Neural progenitor cell (in vitro differentiated cells): ENCODE results near the gene HIGD1B. TPM values are rescaled to one million over a fixed set of nuclear protein-coding genes. Genes with fewer than 3 reads are reported as not detected.

Source experiments
- DNase-seq: peaks from one replicate; pipeline ENCODE4 v3.0.0-alpha.2; 2016; ENCODE audit warnings: low spot score
- H2AFZ ChIP-seq: fragments of 200-600 bp; sonication (generic); replicated peaks from 2 replicates; pipeline ENCODE4 v1.6.1; 2016; ENCODE audit warnings: antibody characterized with exemption
- H3F3A ChIP-seq: fragments of 200-600 bp; sonication (generic); 2 replicates; pipeline ENCODE4 v1.6.1; 2016; ENCODE audit warnings: antibody characterized with exemption, low read depth
- H3K27ac ChIP-seq: fragments of 200-600 bp; sonication (generic); 2 replicates; pipeline ENCODE4 v1.5.1; 2016; ENCODE audit warnings: mild to moderate bottlenecking
- H3K27me3 ChIP-seq: fragments of 200-600 bp; sonication (generic); 2 replicates; pipeline ENCODE4 v1.6.1; 2016; ENCODE audit warnings: mild to moderate bottlenecking, moderate library complexity
- H3K36me3 ChIP-seq: fragments of 200-600 bp; sonication (generic); 2 replicates; pipeline ENCODE4 v1.5.1; 2016
- H3K4me1 ChIP-seq: fragments of 200-600 bp; sonication (generic); 2 replicates; pipeline ENCODE4 v1.6.1; 2016; ENCODE audit warnings: mixed run types
- H3K4me2 ChIP-seq: fragments of 200-600 bp; sonication (generic); 2 replicates; pipeline ENCODE4 v1.6.1; 2016
- H3K4me3 ChIP-seq: fragments of 200-600 bp; sonication (generic); 2 replicates; pipeline ENCODE4 v1.5.1; 2016
- H3K79me2 ChIP-seq: fragments of 200-600 bp; sonication (generic); 2 replicates; pipeline ENCODE4 v1.6.1; 2016; ENCODE audit warnings: low read depth
- H3K9ac ChIP-seq: fragments of 200-600 bp; sonication (generic); 2 replicates; pipeline ENCODE4 v1.6.1; 2016
- H3K9me3 ChIP-seq: fragments of 200-600 bp; sonication (generic); 2 replicates; pipeline ENCODE4 v1.5.1; 2016; ENCODE audit warnings: low read depth
- H4K20me1 ChIP-seq: fragments of 200-600 bp; sonication (generic); 2 replicates; pipeline ENCODE4 v1.6.1; 2016; ENCODE audit warnings: low read depth
- H3K27ac Mint-ChIP-seq: 3 replicates; pipeline ENCODE4 v1.8.0; 2021; ENCODE audit warnings: mixed read lengths
- H3K27me3 Mint-ChIP-seq: 2 replicates; pipeline ENCODE4 v1.8.0; 2022; ENCODE audit warnings: low read depth, mild to moderate bottlenecking, inconsistent platforms, moderate library complexity, mixed read lengths; ENCODE audit not compliant: insufficient read depth
- H3K36me3 Mint-ChIP-seq: 3 replicates; pipeline ENCODE4 v1.8.0; 2021; ENCODE audit warnings: mixed read lengths
- H3K4me1 Mint-ChIP-seq: 3 replicates; pipeline ENCODE4 v1.8.0; 2021; ENCODE audit warnings: mixed read lengths
- H3K4me3 Mint-ChIP-seq: 3 replicates; pipeline ENCODE4 v1.8.0; 2021; ENCODE audit warnings: mild to moderate bottlenecking, moderate library complexity, mixed read lengths
- H3K9me3 Mint-ChIP-seq: 3 replicates; pipeline ENCODE4 v1.8.0; 2020; ENCODE audit warnings: mixed read lengths
- EZH2 ChIP-seq: fragments of 200-600 bp; sonication (generic); IDR thresholded peaks from 2 replicates; pipeline ENCODE4 v1.6.1; 2017; ENCODE audit warnings: antibody characterized with exemption, mild to moderate bottlenecking, moderate library complexity
- EZH2phosphoT487 ChIP-seq: fragments of 200-600 bp; sonication (generic); IDR thresholded peaks from 2 replicates; pipeline ENCODE4 v1.6.1; 2017; ENCODE audit warnings: antibody characterized with exemption
- total RNA-seq: library from RNA; depleted of rRNA; stranded (reverse); fragments of >200 nt; gene quantifications from 2 replicates; pipeline ENCODE4 v1.2.3, GENCODE V29; 2015; ENCODE audit warnings: low replicate concordance
- TF ChIP-seq, protein P1 (sequence below): fragments of 200-600 bp; sonication (generic); IDR thresholded peaks from 2 replicates; pipeline ENCODE4 v1.5.1; 2017; ENCODE audit warnings: antibody characterized with exemption, mild to moderate bottlenecking

Gene HIGD1B
- total RNA-seq, result not detected in 2 replicates

DNA sequence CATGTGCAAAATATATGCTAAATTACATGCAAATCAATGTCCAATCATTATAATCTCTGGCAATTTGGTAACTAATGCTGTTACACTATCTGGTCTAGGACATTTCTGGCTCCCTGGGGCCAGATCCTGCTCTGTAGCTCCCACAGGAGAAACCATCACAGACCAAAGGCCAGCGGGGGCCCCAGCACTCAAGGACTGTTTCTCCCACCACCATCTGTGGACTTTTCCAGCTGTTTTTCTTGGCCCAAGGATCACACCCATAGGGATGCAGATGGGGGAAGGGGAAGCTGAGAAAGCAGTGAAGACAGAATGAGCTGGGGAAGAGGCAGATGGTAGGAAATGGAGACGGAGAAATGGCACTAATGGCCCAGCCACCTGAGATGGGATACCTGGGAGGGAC, at the start of gene HIGD1B:
Gene HIGD1B (plus strand): TSS at position 298 of the 400 bp plus-strand sequence. CDS start 270 bp downstream, outside the sequence.
- H3K4me3 ChIP-seq, result no peak within 1 kb of the TSS
- no peaks in the 10 kb centered on the region for H3K79me2 ChIP-seq
- H3K4me1 ChIP-seq, result peaks cover 15% of the 10 kb centered on the region
- peaks cover 13% of the 10 kb centered on the region for H3K4me1 Mint-ChIP-seq
- TF ChIP-seq, protein P1, sequence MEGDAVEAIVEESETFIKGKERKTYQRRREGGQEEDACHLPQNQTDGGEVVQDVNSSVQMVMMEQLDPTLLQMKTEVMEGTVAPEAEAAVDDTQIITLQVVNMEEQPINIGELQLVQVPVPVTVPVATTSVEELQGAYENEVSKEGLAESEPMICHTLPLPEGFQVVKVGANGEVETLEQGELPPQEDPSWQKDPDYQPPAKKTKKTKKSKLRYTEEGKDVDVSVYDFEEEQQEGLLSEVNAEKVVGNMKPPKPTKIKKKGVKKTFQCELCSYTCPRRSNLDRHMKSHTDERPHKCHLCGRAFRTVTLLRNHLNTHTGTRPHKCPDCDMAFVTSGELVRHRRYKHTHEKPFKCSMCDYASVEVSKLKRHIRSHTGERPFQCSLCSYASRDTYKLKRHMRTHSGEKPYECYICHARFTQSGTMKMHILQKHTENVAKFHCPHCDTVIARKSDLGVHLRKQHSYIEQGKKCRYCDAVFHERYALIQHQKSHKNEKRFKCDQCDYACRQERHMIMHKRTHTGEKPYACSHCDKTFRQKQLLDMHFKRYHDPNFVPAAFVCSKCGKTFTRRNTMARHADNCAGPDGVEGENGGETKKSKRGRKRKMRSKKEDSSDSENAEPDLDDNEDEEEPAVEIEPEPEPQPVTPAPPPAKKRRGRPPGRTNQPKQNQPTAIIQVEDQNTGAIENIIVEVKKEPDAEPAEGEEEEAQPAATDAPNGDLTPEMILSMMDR, result no peak
- no peak for TF ChIP-seq EZH2phosphoT487
- TF ChIP-seq EZH2, result no peak
- H3K9me3 Mint-ChIP-seq, result no peaks in the 10 kb centered on the region
- H3K36me3 Mint-ChIP-seq, result peaks cover 20% of the 10 kb centered on the region
- no peak within 1 kb of the TSS for H2AFZ ChIP-seq
- no peak within 1 kb of the TSS for H3K27ac ChIP-seq
- no peak within 1 kb of the TSS for H3K9ac ChIP-seq
- H3K36me3 ChIP-seq, result no peaks in the 10 kb centered on the region
- no peaks in the 10 kb centered on the region for H3K9me3 ChIP-seq
- no peaks in the 10 kb centered on the region for H4K20me1 ChIP-seq
- H3K27me3 Mint-ChIP-seq, result peaks cover under 1% of the 10 kb centered on the region
- no peak within 1 kb of the TSS for H3K27ac Mint-ChIP-seq
- no peaks in the 10 kb centered on the region for H3F3A ChIP-seq
- no peaks in the 10 kb centered on the region for H3K27me3 ChIP-seq
- H3K4me2 ChIP-seq, result no peak within 1 kb of the TSS
- no peak for DNase-seq
- no peak within 1 kb of the TSS for H3K4me3 Mint-ChIP-seq

DNA sequence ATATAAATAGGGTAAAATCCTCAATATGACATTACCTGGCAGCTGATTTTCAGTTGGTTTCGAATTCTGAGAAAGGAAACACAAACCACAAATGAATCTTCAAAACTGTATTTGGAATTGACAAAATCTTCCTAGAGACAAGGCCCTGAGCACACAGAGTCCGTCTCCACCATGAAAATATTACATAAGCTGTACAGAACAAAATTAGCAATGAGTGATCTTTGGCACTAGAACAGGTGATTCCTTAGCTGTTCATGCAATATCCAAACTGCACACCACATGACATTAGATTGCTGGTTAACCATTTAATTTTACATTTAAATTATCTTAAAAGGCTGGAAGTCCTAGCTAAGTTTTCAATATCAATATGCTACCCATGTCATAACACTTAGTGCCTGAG, 49.3 kb upstream of the HIGD1B start:
- Histone ChIP-seq H4K20me1 (peaks cover 47% of the 10 kb centered on the region), H3K36me3 (peaks cover 12% of the 10 kb centered on the region), H3K9me3 (no peaks in the 10 kb centered on the region), H3K27ac (peak overlapping the region; percentile 37), H3K9ac (no peak overlapping the region), H3K79me2 (peaks cover 32% of the 10 kb centered on the region), H3K27me3 (no peaks in the 10 kb centered on the region), H2AFZ (no peak overlapping the region), H3K4me1 (no peaks in the 10 kb centered on the region), H3K4me3 (no peak overlapping the region), H3F3A (peaks cover 41% of the 10 kb centered on the region), H3K4me2 (no peak overlapping the region)
- Mint-ChIP-seq H3K4me3 (no peak overlapping the region), H3K27ac (no peak overlapping the region), H3K27me3 (no peaks in the 10 kb centered on the region), H3K4me1 (peaks cover 21% of the 10 kb centered on the region), H3K9me3 (no peaks in the 10 kb centered on the region), H3K36me3 (peaks cover 27% of the 10 kb centered on the region)
- no peak for TF ChIP-seq EZH2phosphoT487
- no peak for TF ChIP-seq EZH2
- TF ChIP-seq, protein P1, result no peak
- no peak for DNase-seq

DNA sequence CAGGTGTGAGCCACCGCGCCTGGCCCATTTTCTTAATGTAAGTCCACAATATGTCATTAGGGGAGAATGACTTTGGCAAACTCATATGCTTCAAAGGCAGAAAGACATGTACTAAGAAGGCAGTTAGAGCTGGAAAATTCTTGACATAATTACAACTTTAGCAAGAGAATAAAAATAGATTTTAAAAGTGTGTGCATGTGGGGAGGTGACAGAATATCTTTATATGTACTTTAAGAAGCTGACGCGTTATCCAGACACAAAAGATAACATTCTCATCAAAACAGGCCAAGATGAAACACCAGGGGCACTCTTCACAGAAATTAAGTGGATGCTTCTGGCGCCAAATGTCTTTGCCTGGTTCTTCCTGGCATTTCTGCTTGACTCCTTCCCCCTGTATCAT, 45.8 kb upstream of the HIGD1B start:
- no peak overlapping the region for H3K4me3 ChIP-seq
- no peaks in the 10 kb centered on the region for H3K9me3 ChIP-seq
- peaks cover 2% of the 10 kb centered on the region for H3K27me3 Mint-ChIP-seq
- no peaks in the 10 kb centered on the region for H3K4me1 ChIP-seq
- H3K4me3 Mint-ChIP-seq, result no peak overlapping the region
- H3K4me1 Mint-ChIP-seq, result no peaks in the 10 kb centered on the region
- H4K20me1 ChIP-seq, result peaks cover 73% of the 10 kb centered on the region
- H2AFZ ChIP-seq, result no peak overlapping the region
- H3F3A ChIP-seq, result peaks cover 15% of the 10 kb centered on the region
- H3K9me3 Mint-ChIP-seq, result no peaks in the 10 kb centered on the region
- peaks cover 48% of the 10 kb centered on the region for H3K36me3 Mint-ChIP-seq
- DNase-seq, result no peak
- H3K9ac ChIP-seq, result no peak overlapping the region
- H3K4me2 ChIP-seq, result no peak overlapping the region
- TF ChIP-seq, protein P1, result no peak
- TF ChIP-seq EZH2phosphoT487 (no peak), EZH2 (no peak)
- H3K27ac Mint-ChIP-seq, result no peak overlapping the region
- H3K27me3 ChIP-seq, result no peaks in the 10 kb centered on the region
- peaks cover 68% of the 10 kb centered on the region for H3K79me2 ChIP-seq
- no peak overlapping the region for H3K27ac ChIP-seq
- H3K36me3 ChIP-seq, result peaks cover 21% of the 10 kb centered on the region
